GM12878 (cell line): ENCODE results near the gene WAS. TPM values are rescaled to one million over a fixed set of nuclear protein-coding genes. Genes with fewer than 3 reads are reported as not detected.
"Not testable (repeated sequence)": the region's sequence is repeated elsewhere in the genome, so short reads cannot be mapped to it uniquely, and the experiment has no call there.

Experiments used
- ATAC-seq: fragments of 200-7000 bp; cut with Tn5 transposase; 3 replicates; pipeline ENCODE4 v1.9.1; 2020; ENCODE audit warnings: mild to moderate bottlenecking, moderate library complexity
- BruUV-seq: library from RNA; stranded (reverse); fragments of 400-500 nt; replicated peaks from 2 replicates; lab custom pipeline; 2021; lab: Mats Ljungman, UMichigan
- CTCF ChIA-PET: fragments of 300-600 bp; sonication (Branson Sonifier 250); formaldehyde crosslinking; extraction: SDS; loops from one replicate; lab custom pipeline; 2021; ENCODE audit warnings: inconsistent platforms; lab: Yijun Ruan, JAX
- POLR2A ChIA-PET: fragments of 350-600 bp; formaldehyde crosslinking; extraction: SDS; loops from one replicate; lab custom pipeline; 2021; ENCODE audit warnings: inconsistent platforms; lab: Charles Lee
- RAD21 ChIA-PET: fragments of 300-600 bp; sonication (Branson Sonifier 250); formaldehyde crosslinking; loops from one replicate; lab custom pipeline; 2023; ENCODE audit warnings: antibody characterized with exemption; ENCODE audit not compliant: unreplicated experiment; lab: Charles Lee
- SMC1A ChIA-PET: fragments of 300-600 bp; sonication (Branson Sonifier 250); formaldehyde crosslinking; loops from one replicate; lab custom pipeline; 2023; ENCODE audit not compliant: unreplicated experiment, uncharacterized antibody; lab: Charles Lee
- DNase-seq: peaks from one replicate; pipeline ENCODE4 v3.0.0-alpha.2; 2011; ENCODE audit warnings: low read depth, low spot score
- FAIRE-seq: peaks from 3 replicates; lab custom pipeline; 2011; peaks lifted over from hg19 to GRCh38; lab: Jason Lieb, UNC
- H2AFZ ChIP-seq: 2 replicates; pipeline ENCODE4 v1.6.0; 2011; ENCODE audit warnings: low read depth, low read length, control low read depth; ENCODE audit not compliant: control insufficient read depth
- H3K27ac ChIP-seq: 2 replicates; pipeline ENCODE4 v1.5.1; 2011; ENCODE audit warnings: control low read depth; ENCODE audit not compliant: control insufficient read depth, insufficient read depth
- H3K27me3 ChIP-seq, 2 experiments: replicated peaks in 1 of 2; 2 replicates each; pipeline versions ENCODE4 v1.6.0 to v1.6.1; 2011; ENCODE audit warnings: low read length in 1 of 2; ENCODE audit not compliant: control insufficient read depth in 2 of 2, insufficient read depth in 2 of 2
- H3K36me3 ChIP-seq, 2 experiments: 2 replicates each; pipeline ENCODE4 v1.5.1; 2011; ENCODE audit warnings: low read length in 1 of 2; ENCODE audit not compliant: control insufficient read depth in 2 of 2, insufficient read depth in 2 of 2
- H3K4me1 ChIP-seq: 2 replicates; pipeline ENCODE4 v1.6.1; 2011; ENCODE audit warnings: mild to moderate bottlenecking, low read length, moderate library complexity, mixed read lengths; ENCODE audit not compliant: control insufficient read depth, insufficient read depth
- H3K4me2 ChIP-seq: 2 replicates; pipeline ENCODE4 v1.6.0; 2011; ENCODE audit warnings: control low read depth; ENCODE audit not compliant: control insufficient read depth, insufficient read depth
- H3K4me3 ChIP-seq: fragments of 200-600 bp; sonication (generic); 2 replicates; pipeline ENCODE4 v1.5.1; 2016
- H3K79me2 ChIP-seq: 2 replicates; pipeline ENCODE4 v1.6.0; 2011; ENCODE audit warnings: low read length; ENCODE audit not compliant: control insufficient read depth, insufficient read depth
- H3K9ac ChIP-seq: 2 replicates; pipeline ENCODE4 v1.8.0; 2011; ENCODE audit warnings: low read length, control low read depth, mixed read lengths; ENCODE audit not compliant: control insufficient read depth, insufficient read depth
- H3K9me3 ChIP-seq: replicated peaks from 3 replicates; pipeline ENCODE4 v1.5.1; 2011; ENCODE audit warnings: mild to moderate bottlenecking, low read length; ENCODE audit not compliant: control insufficient read depth, insufficient read depth
- H4K20me1 ChIP-seq: 2 replicates; pipeline ENCODE4 v1.6.0; 2011; ENCODE audit not compliant: control insufficient read depth, insufficient read depth
- WGBS: methylation state at CpG from one replicate; pipeline ENCODE4 v1.1.6; 2016; ENCODE audit warnings: low lambda C conversion rate; ENCODE audit not compliant: insufficient replicate concordance, insufficient coverage; ENCODE audit errors: missing lambda C conversion rate; 5-methylcytosine and 5-hydroxymethylcytosine counted together
- in situ Hi-C: fragments of 300-500 bp; cut with MboI; formaldehyde crosslinking; loops from 9 replicates; pipeline ENCODE4 v1.14.3; 2018; ENCODE audit warnings: mixed read lengths
- intact Hi-C: fragments of 100-400 bp; cut with micrococcal nuclease; formaldehyde crosslinking; loops from one replicate; pipeline ENCODE4 v1.14.2; 2022; ENCODE audit not compliant: unreplicated experiment
- polyA plus RNA-seq, 11 experiments: library from polyadenylated mRNA; depleted of rRNA in 4 of 11; unstranded in 6 of 11; stranded (reverse) in 5 of 11; fragments of >200 nt; fragmentation: Nextera tagmentation in 4 of 11; fragmentation: Illumina TruSeq in 1 of 11; extraction: Ambion mirVana in 4 of 11; extraction: Trizol in 1 of 11; gene quantifications; 1 replicate in 1 of 11; 2 replicates in 10 of 11; pipeline versions ENCODE4 v1.2.1 to v1.2.3, GENCODE V29; 2011 to 2016; ENCODE audit warnings: inconsistent platforms in 2 of 11, missing spikeins in 2 of 11, low read depth in 1 of 11
- total RNA-seq, 4 experiments: library from RNA; depleted of rRNA in 3 of 4; stranded (reverse); fragments of >200 nt in 3 of 4; fragmentation: Illumina TruSeq in 1 of 4; extraction: Trizol in 1 of 4; gene quantifications; 2 replicates each; pipeline versions ENCODE4 v1.2.1 to v1.2.3, GENCODE V29; 2013 to 2021

The WAS gene
- total and polyA plus RNA-seq, 10 of the 15 experiments (the other 5 are each of a cell fraction or from before 2014, with no cell fraction given): 1.6 to 84.7 (median 23.0) TPM

DNA sequence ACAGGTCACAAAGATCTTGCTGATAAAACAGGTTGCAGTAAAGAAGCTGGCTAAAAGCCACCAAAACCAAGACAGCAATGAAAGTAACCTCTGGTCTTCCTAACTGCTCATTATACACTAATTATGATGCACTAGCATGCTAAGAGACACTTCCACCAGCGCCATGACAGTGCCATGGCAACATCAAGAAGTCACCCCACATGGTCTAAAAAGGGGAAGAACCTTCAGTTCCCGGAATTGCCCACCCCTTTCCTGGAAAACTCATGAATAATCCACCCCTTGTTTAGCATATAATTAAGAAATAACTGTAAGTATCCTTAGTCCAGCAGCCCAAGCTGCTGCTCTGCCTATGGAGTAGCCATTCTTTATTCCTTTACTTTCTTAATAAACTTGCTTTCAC is 3.1 kb upstream of the WAS start:
- DNase-seq, in situ Hi-C loops, SMC1A ChIA-PET, H3K9ac ChIP-seq, BruUV-seq, intact Hi-C loops, H3K9me3 ChIP-seq, FAIRE-seq, ATAC-seq, RAD21 ChIA-PET, H3K4me1 ChIP-seq, H4K20me1 ChIP-seq, POLR2A ChIA-PET, CTCF ChIA-PET, H3K4me3 ChIP-seq, H3K27ac ChIP-seq, H2AFZ ChIP-seq, H3K4me2 ChIP-seq, H3K27me3 ChIP-seq, H3K36me3 ChIP-seq: not testable (repeated sequence)
- WGBS: 0% methylated on average over 2 of the region's 2 CpGs
- peaks cover 35% of the 10 kb centered on the region for H3K79me2 ChIP-seq

DNA sequence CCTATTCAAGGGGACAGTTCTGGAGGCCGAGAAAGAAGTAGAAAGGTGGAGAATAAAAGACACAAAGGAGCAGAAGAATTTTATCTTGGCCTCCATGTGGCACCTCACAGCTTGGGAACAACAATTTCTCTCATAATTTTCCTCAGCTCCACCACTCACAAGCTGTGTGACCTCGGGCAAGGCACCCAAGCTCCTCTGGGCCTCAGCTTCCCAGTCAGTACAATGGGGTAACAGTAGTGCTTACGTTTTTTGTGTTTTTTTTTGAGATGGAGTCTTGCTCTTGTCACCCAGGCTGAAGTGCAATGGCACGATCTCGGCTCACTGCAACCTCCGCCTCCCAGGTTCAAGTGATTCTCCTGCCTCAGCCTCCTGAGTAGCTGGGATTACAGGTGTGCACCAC is 2.7 kb upstream of the WAS start:
- DNase-seq, H4K20me1 ChIP-seq, BruUV-seq, H3K4me3 ChIP-seq, H3K4me2 ChIP-seq, RAD21 ChIA-PET, in situ Hi-C loops, H2AFZ ChIP-seq, H3K36me3 ChIP-seq, H3K27me3 ChIP-seq, intact Hi-C loops, H3K9ac ChIP-seq, POLR2A ChIA-PET, CTCF ChIA-PET, SMC1A ChIA-PET, H3K9me3 ChIP-seq, FAIRE-seq, H3K27ac ChIP-seq, ATAC-seq, H3K4me1 ChIP-seq: not testable (repeated sequence)
- peaks cover 37% of the 10 kb centered on the region for H3K79me2 ChIP-seq
- 59% methylated on average over 6 of the region's 6 CpGs for WGBS
